Adipose tissue (tissue), 3 donors: ENCODE data around the gene DPRX. TPM values are rescaled to one million over a fixed set of nuclear protein-coding genes. Genes with fewer than 3 reads are reported as not detected.
"Not testable (repeated sequence)": the region's sequence is repeated elsewhere in the genome, so short reads cannot be mapped to it uniquely, and the experiment has no call there.

ENCODE experiments used
- H3K27ac ChIP-seq: one replicate; pipeline ENCODE4 v1.5.1; 2013; ENCODE audit warnings: low read depth, low read length
- WGBS, 3 donors: extraction: QIAGEN DNeasy Blood & Tissue Kit; methylation state at CpG; one replicate each; pipeline ENCODE4 v1.1.7; 2013; 5-methylcytosine and 5-hydroxymethylcytosine counted together
- polyA plus RNA-seq, 3 donors: library from polyadenylated mRNA; stranded (reverse); fragments of 200-250 nt; gene quantifications; one replicate each; pipeline ENCODE4 v1.2.3, GENCODE V29; 2013
- donor health status: healthy with polysubstance abuse.
- donor health status: Bipolar disorder and iron deficiency.
- donor health status: healthy.

The DPRX gene
- polyA plus RNA-seq, 3 donors = 0.12 TPM; not detected in 2

- WGBS, 3 donors = 46 to 77% (median 64%) methylated on average over 8 of the region's 8 CpGs
Observed at GRCh38 chr19:53642381-53643099, 10.7 kb downstream of the DPRX start.

GRCh38 chr19:53644061-53644816, 12.4 kb downstream of the DPRX start:
- WGBS, 3 donors = 54 to 81% (median 78%) methylated on average over 4 of the region's 4 CpGs
- H3K27ac ChIP-seq = no peak overlapping the region

More at GRCh38 chr19:53642381-53643099, 10.7 kb downstream of the DPRX start:
- H3K27ac ChIP-seq = no peak overlapping the region

GRCh38 chr19:53646144-53646543, 14.3 kb downstream of the DPRX start:
- no peak overlapping the region for H3K27ac ChIP-seq
- 77 to 100% (median 80%) methylated on average over 2 of the region's 2 CpGs for WGBS, 3 donors

- WGBS, 3 donors = 91 to 98% (median 94%) methylated on average over 13 of the region's 13 CpGs
- no peak overlapping the region for H3K27ac ChIP-seq
Observed at GRCh38 chr19:53647350-53647749, 15.6 kb downstream of the DPRX start.

GRCh38 chr19:53647792-53648191, 16.0 kb downstream of the DPRX start:
- 93 to 98% (median 95%) methylated on average over 32 to 33 of the region's 33 CpGs for WGBS, 3 donors

GRCh38 chr19:53649746-53650593, 18.2 kb downstream of the DPRX start:
- WGBS, 3 donors = 94 to 96% (median 96%) methylated on average over 34 of the region's 34 CpGs
- H3K27ac ChIP-seq = no peak overlapping the region

More at GRCh38 chr19:53647792-53648191, 16.0 kb downstream of the DPRX start:
- no peak overlapping the region for H3K27ac ChIP-seq

- H3K27ac ChIP-seq = no peak overlapping the region
- WGBS, 3 donors = 92 to 94% (median 93%) methylated on average over 6 of the region's 6 CpGs
Observed at GRCh38 chr19:53652476-53652875, 20.7 kb downstream of the DPRX start.

- WGBS, 3 donors = 78 to 86% (median 83%) methylated on average over 8 of the region's 8 CpGs
- no peak overlapping the region for H3K27ac ChIP-seq
Observed at GRCh38 chr19:53655042-53655665, 23.4 kb downstream of the DPRX start.

- WGBS, 3 donors = 82 to 90% (median 85%) methylated on average over 4 of the region's 4 CpGs
Observed at GRCh38 chr19:53657330-53657729, 25.5 kb downstream of the DPRX start.

GRCh38 chr19:53657778-53658177, 26.0 kb downstream of the DPRX start:
- 65 to 73% (median 71%) methylated on average over 7 of the region's 7 CpGs for WGBS, 3 donors
- no peak overlapping the region for H3K27ac ChIP-seq

More at GRCh38 chr19:53657330-53657729, 25.5 kb downstream of the DPRX start:
- no peak overlapping the region for H3K27ac ChIP-seq

- H3K27ac ChIP-seq = no peak overlapping the region
- WGBS, 3 donors = 10 to 16% (median 13%) methylated on average over 6 of the region's 6 CpGs
Observed at GRCh38 chr19:53659292-53659691, 27.5 kb downstream of the DPRX start.

GRCh38 chr19:53660584-53660983, 28.8 kb downstream of the DPRX start:
- H3K27ac ChIP-seq = no peak overlapping the region
- WGBS, 3 donors = 71 to 85% (median 75%) methylated on average over 4 of the region's 4 CpGs

GRCh38 chr19:53662209-53662608, 30.4 kb downstream of the DPRX start:
- H3K27ac ChIP-seq = no peak overlapping the region
- WGBS, 3 donors = 57 to 64% (median 63%) methylated on average over 6 of the region's 6 CpGs

- no peak overlapping the region for H3K27ac ChIP-seq
- 77 to 86% (median 86%) methylated on average over 12 of the region's 12 CpGs for WGBS, 3 donors
Observed at GRCh38 chr19:53664152-53664551, 32.4 kb downstream of the DPRX start.

GRCh38 chr19:53664760-53665159, 33.0 kb downstream of the DPRX start:
- no peak overlapping the region for H3K27ac ChIP-seq
- 43 to 71% (median 57%) methylated on average over 2 of the region's 2 CpGs for WGBS, 3 donors

- WGBS, 3 donors = 83 to 90% (median 84%) methylated on average over 1 to 3 of the region's 3 CpGs
- not testable (repeated sequence) for H3K27ac ChIP-seq
Observed at GRCh38 chr19:53666331-53666730, 34.5 kb downstream of the DPRX start.

GRCh38 chr19:53668804-53669203, 37.0 kb downstream of the DPRX start:
- WGBS, 3 donors = 93 to 100% (median 98%) methylated on average over 3 of the region's 3 CpGs
- H3K27ac ChIP-seq = not testable (repeated sequence)

GRCh38 chr19:53670345-53670744, 38.5 kb downstream of the DPRX start:
- H3K27ac ChIP-seq = no peak overlapping the region
- 74 to 87% (median 84%) methylated on average over 5 of the region's 5 CpGs for WGBS, 3 donors
